ENCODE results near the gene DENND5B.

- TF ChIP-seq SIN3A (IDR thresholded peaks at IDR 0.05; ENCODE audit: borderline replicate concordance, insufficient read depth, low read length), result no peak
- TF ChIP-seq REST (IDR thresholded peaks at IDR 0.05; ENCODE audit: insufficient read depth in 1 of 2, low read depth in 2 of 2, low read length in 2 of 2), result no peak
- no peak for TF ChIP-seq POLR2AphosphoS5 (IDR thresholded peaks at IDR 0.05; ENCODE audit: low read depth, low read length)
- no peak for TF ChIP-seq TAF1 (IDR thresholded peaks at IDR 0.05; ENCODE audit: borderline replicate concordance, insufficient read depth, low read length)
Observed at GRCh38 chr12:31622038-31622437, 31.1 kb upstream of the DENND5B start.

All from PFSK-1 (cell line).